Measurements from ENCODE around the gene CROCC2.

CROCC2 gene

DNA sequence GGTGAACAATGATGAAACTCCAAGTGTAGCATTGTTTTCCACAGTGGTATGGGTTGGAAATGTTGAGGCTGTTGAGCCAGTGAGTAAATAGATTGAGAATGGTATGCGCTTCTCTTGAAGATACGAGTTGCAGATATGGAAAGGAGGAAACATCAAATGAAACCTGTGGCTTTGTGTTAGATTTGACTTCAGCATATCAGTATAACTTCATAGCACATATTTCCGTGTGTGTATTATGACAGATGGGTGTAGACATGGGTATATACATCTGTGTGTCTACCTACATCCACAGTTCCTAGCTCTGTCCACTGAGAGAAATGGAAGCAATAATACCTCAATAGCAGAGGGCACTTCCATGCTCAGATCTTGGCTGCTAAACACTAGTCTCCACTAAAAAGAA is 100.3 kb downstream of the CROCC2 start:
- TF ChIP-seq, protein P1, sequence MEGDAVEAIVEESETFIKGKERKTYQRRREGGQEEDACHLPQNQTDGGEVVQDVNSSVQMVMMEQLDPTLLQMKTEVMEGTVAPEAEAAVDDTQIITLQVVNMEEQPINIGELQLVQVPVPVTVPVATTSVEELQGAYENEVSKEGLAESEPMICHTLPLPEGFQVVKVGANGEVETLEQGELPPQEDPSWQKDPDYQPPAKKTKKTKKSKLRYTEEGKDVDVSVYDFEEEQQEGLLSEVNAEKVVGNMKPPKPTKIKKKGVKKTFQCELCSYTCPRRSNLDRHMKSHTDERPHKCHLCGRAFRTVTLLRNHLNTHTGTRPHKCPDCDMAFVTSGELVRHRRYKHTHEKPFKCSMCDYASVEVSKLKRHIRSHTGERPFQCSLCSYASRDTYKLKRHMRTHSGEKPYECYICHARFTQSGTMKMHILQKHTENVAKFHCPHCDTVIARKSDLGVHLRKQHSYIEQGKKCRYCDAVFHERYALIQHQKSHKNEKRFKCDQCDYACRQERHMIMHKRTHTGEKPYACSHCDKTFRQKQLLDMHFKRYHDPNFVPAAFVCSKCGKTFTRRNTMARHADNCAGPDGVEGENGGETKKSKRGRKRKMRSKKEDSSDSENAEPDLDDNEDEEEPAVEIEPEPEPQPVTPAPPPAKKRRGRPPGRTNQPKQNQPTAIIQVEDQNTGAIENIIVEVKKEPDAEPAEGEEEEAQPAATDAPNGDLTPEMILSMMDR (IDR thresholded peaks at IDR 0.05): no peak

DNA sequence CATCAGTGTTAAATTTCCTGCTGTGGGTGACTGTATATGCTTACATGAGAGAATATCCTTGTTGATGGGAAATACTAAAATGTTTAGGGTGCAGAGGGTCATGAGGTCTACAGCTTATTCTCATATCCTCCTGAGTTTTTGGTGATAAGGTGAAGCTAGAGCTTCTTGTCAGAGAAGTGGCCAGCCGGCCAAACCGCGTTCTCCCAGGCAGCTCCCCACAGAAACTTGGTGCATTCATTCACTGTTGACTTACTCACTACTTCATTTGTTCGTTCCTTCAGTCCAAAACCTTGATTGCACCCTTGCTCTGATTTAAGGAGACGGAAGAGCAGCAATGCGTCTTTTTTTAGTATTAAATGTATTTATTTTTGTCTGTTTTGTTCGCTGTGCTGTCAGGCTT is 101.0 kb downstream of the CROCC2 start:
- TF ChIP-seq, protein P1 (IDR thresholded peaks at IDR 0.05): no peak

DNA sequence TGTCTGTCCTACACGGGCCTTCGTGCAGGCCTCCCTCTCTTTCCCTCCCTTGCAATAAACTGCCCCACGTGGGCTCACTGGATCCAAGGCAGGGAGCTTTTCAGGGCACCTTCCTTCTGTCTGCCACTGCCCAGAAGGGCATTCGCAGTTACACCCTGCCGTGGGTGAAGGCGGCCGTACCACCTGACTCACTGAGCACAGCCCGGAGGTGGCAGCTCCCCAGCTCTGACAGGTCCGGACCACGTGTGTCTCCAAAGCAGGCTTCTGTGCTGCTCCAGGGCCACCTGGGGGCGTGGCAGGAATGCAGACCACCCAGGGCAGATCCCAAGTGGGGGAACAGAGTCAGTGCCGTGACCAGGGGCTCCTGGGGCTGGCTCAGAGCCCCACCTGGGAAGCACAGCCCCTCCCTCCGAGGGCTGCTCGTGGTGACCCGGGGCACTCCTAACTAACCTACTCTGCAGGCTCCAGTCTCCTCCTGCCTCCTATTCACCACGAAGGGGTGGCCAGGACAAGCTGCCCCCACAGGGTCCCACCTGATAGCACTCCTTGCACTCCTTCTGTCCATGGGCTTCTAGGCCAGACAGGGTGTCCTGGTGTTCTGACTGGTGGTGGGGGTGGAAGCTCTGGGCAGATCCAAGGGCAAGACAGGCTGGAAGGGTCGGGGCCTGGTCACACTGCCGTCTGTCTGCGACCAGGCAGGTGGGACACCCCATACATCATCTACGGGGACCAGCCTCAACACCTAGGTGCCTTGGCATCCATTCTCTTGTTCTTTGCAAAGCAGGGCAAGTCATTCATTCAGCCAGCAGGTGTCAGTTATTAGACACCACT is 102.0 kb downstream of the CROCC2 start:
- TF ChIP-seq, protein P1 (IDR thresholded peaks at IDR 0.05): no peak

DNA sequence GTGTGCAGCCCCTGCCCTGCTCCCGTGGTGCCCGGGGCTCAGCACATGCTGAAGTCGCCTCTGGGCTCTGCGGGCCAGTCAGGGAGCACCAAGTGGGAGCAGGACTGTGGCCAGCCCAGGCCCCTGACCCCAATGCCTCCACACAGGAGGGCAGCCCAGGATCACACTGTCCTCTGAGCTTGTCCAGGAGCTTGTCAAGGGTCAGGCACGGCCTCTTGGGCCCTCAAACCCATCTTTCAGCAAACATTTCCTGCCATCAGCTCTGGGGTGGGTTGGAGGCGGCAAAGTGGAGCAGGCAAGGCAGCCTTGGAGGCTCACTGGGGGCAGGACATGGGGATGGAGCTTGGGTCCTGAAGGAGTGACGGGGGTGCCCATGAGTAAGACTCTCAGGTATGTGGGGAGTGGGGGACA is 102.6 kb downstream of the CROCC2 start:
- TF ChIP-seq, protein P1 (IDR thresholded peaks at IDR 0.05): no peak

DNA sequence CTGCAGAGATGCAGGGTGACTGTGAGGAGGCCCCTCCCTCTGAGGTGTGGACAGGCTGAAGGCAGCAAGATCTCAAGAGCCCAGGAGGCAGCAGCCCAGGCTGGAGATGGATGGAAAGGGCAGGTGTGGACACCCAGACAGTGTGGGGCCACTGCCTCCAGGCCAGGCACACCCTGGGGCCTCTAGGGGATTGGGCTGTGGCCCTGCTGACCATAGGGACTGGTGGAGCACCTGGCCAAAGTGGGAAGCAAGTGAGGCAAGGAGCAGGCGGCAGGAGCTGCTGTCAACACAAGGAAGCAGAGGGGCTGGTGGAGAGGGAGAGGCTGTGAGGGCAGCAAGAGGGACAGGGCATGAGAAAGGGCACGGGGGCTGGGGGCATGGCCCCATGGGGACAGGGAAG is 103.1 kb downstream of the CROCC2 start:
- TF ChIP-seq, protein P1 (IDR thresholded peaks at IDR 0.05): no peak

DNA sequence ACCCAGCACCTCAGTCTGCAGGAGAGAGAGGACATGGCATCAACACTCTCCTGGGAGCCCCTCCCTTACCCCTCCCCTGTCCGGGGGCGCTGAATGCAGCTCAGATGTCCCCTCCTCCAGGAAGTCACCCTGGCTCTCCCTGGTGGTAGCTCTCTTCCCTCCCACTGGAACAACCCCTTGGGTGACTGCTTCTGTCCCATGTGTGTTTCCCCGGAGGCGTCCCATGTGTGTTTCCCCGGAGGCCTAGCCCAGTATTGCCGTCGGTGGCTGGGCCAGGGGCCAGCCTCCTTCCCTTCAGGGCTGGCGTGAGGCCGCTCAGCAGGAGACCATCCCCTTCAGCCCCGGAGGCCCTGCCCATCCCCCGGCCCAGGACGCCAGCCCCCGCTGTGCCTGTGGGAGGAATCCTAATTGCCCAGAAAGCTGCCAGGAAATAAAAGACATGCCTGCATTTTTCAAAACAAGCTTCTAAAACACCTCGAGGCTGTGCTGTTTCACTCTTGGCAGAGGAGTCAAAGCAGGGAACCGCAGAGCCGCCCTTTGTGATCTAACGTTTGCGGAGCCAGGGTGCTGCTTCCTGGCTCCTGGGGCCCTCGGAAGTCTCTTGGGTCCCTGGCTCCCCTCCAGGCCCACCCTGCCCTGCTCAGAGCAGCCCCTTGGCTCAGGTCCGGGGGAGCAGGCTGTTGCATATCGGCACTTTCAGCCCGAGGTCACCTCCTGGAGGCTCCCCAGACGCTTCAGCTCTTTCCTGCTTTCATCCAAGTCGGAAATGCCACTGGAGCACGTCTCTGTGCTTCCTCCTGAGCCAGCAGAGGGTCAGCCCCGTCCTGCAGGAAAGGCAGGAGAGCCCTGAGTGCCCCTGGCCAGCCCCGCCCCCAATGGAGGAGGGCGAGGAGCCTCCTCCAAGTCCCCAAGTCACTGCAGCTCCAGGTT is 103.7 kb downstream of the CROCC2 start:
- TF ChIP-seq, protein P1 (IDR thresholded peaks at IDR 0.05): no peak

DNA sequence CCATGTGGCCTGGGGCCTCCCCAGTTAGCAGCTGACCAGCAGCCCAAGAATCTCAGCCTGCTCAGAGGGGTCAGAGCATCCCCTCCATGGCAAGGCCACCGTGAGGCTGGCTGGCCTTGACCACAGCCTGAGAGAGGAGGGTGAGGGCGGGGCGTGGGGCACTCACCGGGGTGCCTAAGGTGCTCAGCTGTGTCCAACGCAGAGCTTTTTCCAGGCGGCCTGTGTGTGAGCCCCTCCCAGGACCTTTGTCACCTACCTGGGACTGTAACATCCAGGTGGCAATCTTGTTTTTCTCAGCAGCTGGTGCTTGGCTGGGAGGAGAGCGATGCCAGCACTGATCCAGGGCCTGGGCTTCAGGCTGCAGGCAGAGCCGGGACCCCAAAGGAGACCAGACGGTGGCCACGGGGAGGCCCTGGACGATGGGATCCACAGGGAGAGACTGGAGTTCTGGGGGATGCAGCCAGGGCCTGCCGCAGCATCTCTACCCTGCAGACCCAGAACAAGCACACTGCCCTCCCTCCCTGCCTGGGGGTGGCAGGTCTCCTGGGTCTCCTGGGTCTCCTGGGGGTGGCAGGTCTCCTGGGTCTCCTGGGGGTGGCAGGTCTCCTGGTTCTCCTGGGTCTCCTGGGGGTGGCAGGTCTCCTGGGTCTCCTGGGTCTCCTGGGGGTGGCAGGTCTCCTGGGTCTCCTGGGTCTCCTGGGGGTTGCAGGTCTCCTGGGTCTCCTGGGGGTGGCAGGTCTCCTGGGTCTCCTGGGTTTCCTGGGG is 104.6 kb downstream of the CROCC2 start:
- TF ChIP-seq, protein P1 (IDR thresholded peaks at IDR 0.05): no peak

Data from LNCAP (cell line).